ENCODE measurements around the gene MYOZ1. TPM values are rescaled to one million over a fixed set of nuclear protein-coding genes. Genes with fewer than 3 reads are reported as not detected.

Gene MYOZ1
- total RNA-seq, 3 donors from 2014 or later: 0.80 to 1.2 (median 0.98) TPM

GRCh38 chr10:73593110-73593509 lies 48.2 kb downstream of the MYOZ1 start:
- TF ChIP-seq POLR2AphosphoS5 (IDR thresholded peaks at IDR 0.05) (no peak), CTCF (IDR thresholded peaks at IDR 0.05) (no peak), POLR2A (IDR thresholded peaks at IDR 0.05) (no peak)
- Histone ChIP-seq H3K9me3 (no peaks in the 10 kb centered on the region), H3K27ac (peak overlapping the region in 1 of 2 donors; percentile 83), H3K36me3 (no peaks in the 10 kb centered on the region), H3K4me1 (no peaks in the 10 kb centered on the region), H3K27me3 (no peaks in the 10 kb centered on the region), H3K4me3 (no peak overlapping the region)
- DNase-seq (ENCODE audit: low spot score in 2 of 2): no peak
- intact Hi-C loops (cut with DNase I; ENCODE audit: low total_unique reads): no loop called here

- TF ChIP-seq POLR2AphosphoS5 (IDR thresholded peaks at IDR 0.05) (peak in 1 of 3 donors; percentile 65), CTCF (IDR thresholded peaks at IDR 0.05) (no peak), POLR2A (IDR thresholded peaks at IDR 0.05) (peak; percentile 27)
- H3K36me3 ChIP-seq: no peaks in the 10 kb centered on the region
- DNase-seq (ENCODE audit: low spot score in 2 of 2): peak in 1 of 2 donors; percentile 74
- peak overlapping the region in 1 of 3 donors; percentile 25 for H3K4me3 ChIP-seq
- no peaks in the 10 kb centered on the region for H3K27me3 ChIP-seq
- intact Hi-C loops (cut with DNase I; ENCODE audit: low total_unique reads): no loop called here
- H3K27ac ChIP-seq: peak overlapping the region; percentile 62 to 83
- no peaks in the 10 kb centered on the region for H3K9me3 ChIP-seq
- peaks cover 0 to under 1% of the 10 kb centered on the region in 2 donors for H3K4me1 ChIP-seq
These were observed 49.2 kb downstream of the MYOZ1 start for GRCh38 chr10:73591935-73592699.

- H3K9me3 ChIP-seq: no peaks in the 10 kb centered on the region
- H3K27me3 ChIP-seq: no peaks in the 10 kb centered on the region
- no peak for TF ChIP-seq CTCF (IDR thresholded peaks at IDR 0.05)
- TF ChIP-seq POLR2AphosphoS5 (IDR thresholded peaks at IDR 0.05): peak in 1 of 3 donors; percentile 54
- H3K4me1 ChIP-seq: peaks cover 0 to 6% of the 10 kb centered on the region in 2 donors
- intact Hi-C loops (cut with DNase I; ENCODE audit: low total_unique reads): no loop called here
- peak within 1 kb of the TSS; percentile 62 to 83 for H3K27ac ChIP-seq
- peak in 1 of 2 donors; percentile 44 for DNase-seq (ENCODE audit: low spot score in 2 of 2)
- H3K4me3 ChIP-seq: peak within 1 kb of the TSS in 2 of 3 donors; percentile 1 to 25
- H3K36me3 ChIP-seq: no peaks in the 10 kb centered on the region
These were observed 50.1 kb downstream of the MYOZ1 start, which contains the start of gene USP54 for GRCh38 chr10:73590881-73591799. USP54 (minus strand) TSS chr10:73591342; CDS start chr10:73575658, 15,684 bp downstream.

DNA sequence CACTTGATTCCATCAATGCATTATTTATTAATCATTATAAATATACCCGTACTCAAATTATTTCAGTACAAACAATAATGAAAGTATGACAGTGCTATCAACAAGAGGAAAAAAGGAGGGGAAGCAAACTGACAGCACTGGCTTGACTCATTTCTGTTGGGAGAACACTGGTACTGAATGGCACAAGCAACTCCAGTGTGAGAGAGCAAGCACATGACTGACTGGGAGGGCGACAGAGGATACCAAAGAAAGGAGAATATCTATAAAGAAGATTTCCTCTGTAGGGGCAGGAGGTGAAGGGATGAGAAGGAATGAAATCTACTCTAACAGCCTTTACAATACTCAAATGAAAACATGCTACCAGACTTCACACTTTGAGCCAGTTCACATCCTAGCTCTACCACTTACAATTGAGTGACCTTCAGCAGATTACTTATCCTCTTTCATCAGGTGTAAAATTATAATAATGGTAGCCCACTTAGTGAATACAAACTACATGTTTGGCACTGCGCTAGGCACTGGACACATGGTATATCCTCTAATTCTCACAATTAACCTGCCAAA lies 51.6 kb downstream of the MYOZ1 start:
- Histone ChIP-seq H3K9me3 (no peaks in the 10 kb centered on the region), H3K27ac (peak overlapping the region; percentile 49 to 83), H3K4me1 (peaks cover 0 to 6% of the 10 kb centered on the region in 2 donors), H3K27me3 (no peaks in the 10 kb centered on the region), H3K4me3 (peak overlapping the region in 1 of 3 donors; percentile 3), H3K36me3 (no peaks in the 10 kb centered on the region)
- TF ChIP-seq CTCF (IDR thresholded peaks at IDR 0.05) (no peak), POLR2A (IDR thresholded peaks at IDR 0.05) (no peak), POLR2AphosphoS5 (IDR thresholded peaks at IDR 0.05) (no peak)
- no peak for DNase-seq (ENCODE audit: low spot score in 2 of 2)
- intact Hi-C loops (cut with DNase I; ENCODE audit: low total_unique reads): no loop called here
